VCaP (cell line): ENCODE results near the gene XCR1.
"Not testable (repeated sequence)": the region's sequence is repeated elsewhere in the genome, so short reads cannot be mapped to it uniquely, and the experiment has no call there.

Source experiments
- H3K27ac ChIP-seq: fragments of 450-650 bp; 2 replicates; pipeline ENCODE4 v1.5.1; 2017
- TF ChIP-seq, protein P1 (sequence below): fragments of 450-650 bp; conservative IDR thresholded peaks from 2 replicates; pipeline ENCODE4 v1.5.1; 2017; ENCODE audit warnings: mild to moderate bottlenecking, moderate library complexity

XCR1 gene

DNA sequence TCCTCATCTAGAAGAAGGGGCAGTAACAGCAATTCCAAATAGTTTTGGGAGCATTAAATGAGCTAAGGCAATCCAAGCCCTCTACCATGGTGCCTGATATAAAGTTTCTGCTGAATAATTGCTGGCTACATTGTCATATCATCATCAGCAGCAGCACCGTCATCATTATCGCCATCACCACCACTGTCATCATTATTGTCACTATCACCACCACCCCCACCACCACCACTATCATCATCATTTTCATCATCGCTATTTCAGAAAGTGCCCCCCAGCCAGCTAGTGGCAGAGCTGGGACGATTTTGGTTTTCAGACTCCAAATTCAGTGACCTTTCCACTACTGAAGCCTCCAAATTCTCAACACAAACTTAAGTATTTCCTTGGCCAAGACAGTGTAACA is 15.0 kb downstream of the XCR1 start:
- no peak overlapping the region for H3K27ac ChIP-seq
- TF ChIP-seq, protein P1, sequence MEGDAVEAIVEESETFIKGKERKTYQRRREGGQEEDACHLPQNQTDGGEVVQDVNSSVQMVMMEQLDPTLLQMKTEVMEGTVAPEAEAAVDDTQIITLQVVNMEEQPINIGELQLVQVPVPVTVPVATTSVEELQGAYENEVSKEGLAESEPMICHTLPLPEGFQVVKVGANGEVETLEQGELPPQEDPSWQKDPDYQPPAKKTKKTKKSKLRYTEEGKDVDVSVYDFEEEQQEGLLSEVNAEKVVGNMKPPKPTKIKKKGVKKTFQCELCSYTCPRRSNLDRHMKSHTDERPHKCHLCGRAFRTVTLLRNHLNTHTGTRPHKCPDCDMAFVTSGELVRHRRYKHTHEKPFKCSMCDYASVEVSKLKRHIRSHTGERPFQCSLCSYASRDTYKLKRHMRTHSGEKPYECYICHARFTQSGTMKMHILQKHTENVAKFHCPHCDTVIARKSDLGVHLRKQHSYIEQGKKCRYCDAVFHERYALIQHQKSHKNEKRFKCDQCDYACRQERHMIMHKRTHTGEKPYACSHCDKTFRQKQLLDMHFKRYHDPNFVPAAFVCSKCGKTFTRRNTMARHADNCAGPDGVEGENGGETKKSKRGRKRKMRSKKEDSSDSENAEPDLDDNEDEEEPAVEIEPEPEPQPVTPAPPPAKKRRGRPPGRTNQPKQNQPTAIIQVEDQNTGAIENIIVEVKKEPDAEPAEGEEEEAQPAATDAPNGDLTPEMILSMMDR: no peak

DNA sequence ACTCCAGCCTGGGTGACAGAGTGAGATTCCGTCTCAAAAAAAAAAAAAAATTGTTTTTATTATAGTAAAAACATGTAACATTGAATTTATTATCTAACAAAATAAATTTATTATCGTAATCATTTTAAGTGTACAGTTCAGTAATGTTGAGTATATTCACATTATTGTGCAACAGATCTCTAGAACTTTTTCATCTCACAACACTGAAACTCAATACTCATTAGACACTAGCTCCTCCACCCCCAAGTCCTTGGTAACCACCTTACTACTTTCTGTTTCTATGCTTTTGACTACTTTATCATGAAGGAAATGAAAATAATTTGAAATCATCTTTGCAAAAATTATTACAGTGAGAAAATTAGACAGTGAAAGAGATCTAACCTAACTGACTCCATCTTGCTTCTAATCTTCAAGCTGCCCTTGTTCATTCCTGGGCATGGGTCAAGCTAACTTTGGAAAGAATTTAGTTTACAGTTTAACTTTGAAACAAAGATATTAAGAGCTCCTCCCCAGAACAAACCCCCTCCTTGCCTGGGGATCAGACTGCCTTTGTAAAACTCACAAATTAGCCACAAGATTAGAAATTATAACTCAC is 16.7 kb downstream of the XCR1 start:
- no peak overlapping the region for H3K27ac ChIP-seq
- TF ChIP-seq, protein P1: no peak

DNA sequence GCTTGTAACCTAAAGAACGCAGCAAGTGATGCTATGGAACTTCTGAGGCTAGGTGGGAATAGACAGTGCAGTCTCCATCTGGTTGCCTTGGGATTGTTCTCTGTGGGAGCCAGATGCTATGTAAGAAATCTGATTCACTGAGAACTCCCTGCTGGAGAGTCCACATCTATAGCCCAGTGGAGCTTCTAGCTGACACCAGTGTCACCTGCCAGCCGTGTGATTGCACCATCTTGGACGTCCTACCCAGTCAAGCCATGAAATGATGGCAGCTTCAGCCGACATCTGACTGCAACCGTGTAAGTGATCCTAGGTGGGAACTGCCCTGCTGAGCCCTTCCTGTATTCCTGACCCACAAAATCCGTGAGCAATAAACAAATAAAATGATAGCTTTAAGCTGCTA is 19.2 kb downstream of the XCR1 start:
- TF ChIP-seq, protein P1: no peak
- no peak overlapping the region for H3K27ac ChIP-seq

DNA sequence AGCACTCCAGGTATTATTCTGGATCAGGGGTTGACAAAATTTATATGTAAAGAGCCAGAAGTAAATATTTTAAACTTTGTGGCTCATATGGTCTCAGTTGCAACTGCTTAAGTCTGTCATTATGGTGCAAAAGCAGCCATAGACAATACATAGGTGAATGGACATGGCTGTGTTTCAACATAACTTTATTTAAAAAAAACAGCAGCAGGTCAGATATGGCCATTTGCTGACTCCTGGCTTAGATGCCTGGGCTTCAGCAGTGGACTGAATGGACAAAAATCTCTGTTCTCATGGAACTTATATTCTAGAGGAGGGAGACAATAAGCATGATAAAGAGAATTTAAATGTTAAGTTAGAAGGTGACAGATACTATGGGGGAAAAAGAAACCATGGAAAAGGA is 20.0 kb downstream of the XCR1 start:
- TF ChIP-seq, protein P1: no peak
- H3K27ac ChIP-seq: no peak overlapping the region

DNA sequence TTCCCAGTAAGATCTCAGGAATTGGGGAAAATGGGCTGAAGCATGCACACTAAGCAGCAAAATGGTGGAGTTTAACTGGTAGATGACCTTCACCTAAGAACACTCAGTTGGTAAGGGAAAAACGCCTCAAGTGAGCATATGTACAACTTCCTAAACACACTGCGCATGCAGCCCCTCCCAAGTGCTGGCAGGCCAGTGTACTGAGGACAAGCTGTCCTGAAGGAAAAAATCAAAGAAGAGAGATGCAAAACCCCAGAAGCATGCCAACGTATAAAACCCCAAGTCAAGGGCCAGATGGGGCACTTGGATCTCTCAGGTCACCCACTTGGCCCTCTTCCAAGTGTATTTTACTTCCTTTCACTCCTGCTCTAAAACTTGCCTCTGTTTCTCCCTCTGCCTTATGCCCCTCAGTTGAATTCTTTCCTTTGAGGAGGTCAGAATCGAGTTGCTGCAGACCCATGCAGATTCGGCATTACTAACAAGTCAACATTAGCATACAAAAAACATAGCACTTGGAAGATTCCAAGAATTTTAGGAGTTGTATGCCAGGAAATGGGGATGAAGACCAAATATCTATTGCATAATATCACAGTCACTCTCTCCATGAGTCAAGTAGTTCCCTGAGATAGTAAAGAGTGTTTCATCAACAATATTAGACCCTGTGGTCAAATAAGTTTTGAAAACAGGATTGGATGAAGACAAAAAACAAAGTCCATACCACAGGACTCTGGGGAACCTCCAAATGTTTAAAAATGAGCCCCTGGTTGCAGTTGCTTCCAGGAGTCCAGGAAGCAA is 20.8 kb downstream of the XCR1 start:
- no peak overlapping the region for H3K27ac ChIP-seq
- TF ChIP-seq, protein P1: no peak

DNA sequence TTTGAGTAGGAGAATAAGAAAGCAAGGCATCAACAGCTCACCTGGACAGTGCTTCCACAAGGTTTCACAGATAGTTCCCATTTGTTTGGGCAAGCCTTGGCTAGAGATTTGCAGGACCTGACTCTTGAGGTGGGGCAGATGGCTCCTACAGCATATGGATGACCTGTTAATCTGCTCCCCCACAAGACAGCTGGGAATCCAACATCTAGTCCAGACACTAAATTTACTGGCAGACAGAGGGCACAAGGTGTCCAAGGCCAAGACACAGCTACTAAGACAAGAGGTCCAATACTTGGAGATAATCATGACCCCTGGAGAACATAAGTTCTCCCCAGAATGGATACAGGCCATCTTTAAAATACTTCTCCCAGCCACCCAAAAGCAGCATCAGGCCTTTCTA is 23.6 kb downstream of the XCR1 start:
- H3K27ac ChIP-seq: not testable (repeated sequence)

DNA sequence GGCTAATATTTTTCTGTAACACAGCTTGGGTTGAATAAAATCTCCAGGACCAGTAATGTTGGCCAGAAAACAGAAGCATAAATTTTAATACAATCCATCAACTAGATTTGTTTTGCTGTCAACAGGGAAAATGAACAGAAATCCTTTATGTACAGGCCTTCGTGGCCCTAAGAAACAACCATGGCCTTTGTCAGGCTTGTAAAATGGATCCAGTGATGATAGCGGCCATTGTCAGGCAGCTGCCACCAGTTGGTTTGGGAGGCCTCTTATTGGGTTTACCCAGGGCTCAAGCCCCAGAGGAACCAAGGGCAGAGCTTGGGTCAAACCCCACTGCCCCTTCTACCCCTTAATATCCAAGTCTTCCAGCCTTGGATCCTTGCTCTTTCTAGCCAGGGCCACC is 26.1 kb downstream of the XCR1 start:
- no peak overlapping the region for H3K27ac ChIP-seq
- TF ChIP-seq, protein P1: no peak

DNA sequence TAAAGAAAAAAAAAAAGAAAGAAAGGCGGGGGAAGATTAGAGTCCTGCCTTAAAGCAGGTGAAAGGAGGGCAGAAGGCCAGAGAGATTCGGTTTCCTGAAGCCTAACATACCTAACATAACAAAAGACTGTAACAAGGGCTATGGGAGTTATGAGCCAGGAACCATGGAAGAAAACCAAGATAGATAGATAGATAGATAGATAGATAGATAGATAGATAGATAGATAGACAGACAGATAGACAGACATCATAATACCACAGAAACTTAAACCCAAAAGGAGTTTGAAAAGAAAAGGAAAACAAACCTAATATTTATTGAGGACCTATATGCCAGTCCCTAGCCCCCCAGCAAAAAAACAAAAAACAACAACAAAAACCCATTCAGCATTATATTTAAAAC is 29.3 kb downstream of the XCR1 start:
- H3K27ac ChIP-seq: no peak overlapping the region

DNA sequence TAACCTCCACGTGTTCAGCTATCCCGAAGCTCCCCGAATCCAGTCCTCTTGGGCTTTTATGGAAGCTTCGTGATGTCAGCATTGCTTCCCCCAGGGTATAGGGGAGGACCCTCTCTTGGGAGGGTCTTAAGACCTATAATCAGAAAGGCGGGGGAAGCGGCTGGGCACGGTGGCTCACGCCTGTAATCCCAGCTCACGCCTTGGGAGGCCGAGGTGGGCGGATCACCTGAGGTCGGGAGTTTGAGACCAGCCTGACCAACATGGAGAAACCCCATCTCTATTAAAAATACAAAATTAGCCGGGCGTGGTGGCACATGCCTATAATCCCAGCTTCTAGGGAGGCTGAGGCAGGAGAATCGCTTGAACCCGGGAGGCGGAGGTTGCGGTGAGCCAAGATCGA is 29.8 kb downstream of the XCR1 start:
- not testable (repeated sequence) for H3K27ac ChIP-seq

More for the DNA sequence above, 29.3 kb downstream of the XCR1 start:
- TF ChIP-seq, protein P1: no peak
